Neural cell (in vitro differentiated cells): ENCODE measurements around the gene ORC1. TPM values are rescaled to one million over a fixed set of nuclear protein-coding genes. Genes with fewer than 3 reads are reported as not detected.

Experiments
- H2AFZ ChIP-seq: fragments of 200-600, 300-800 bp; sonication (generic), shearing (Covaris generic); 2 replicates; pipeline ENCODE4 v1.6.0; 2014; ENCODE audit warnings: low read depth, mild to moderate bottlenecking, antibody characterized with exemption, low read length, moderate library complexity
- H3F3A ChIP-seq: fragments of 200-600 bp; shearing (Covaris generic); 2 replicates; pipeline ENCODE4 v1.6.1; 2016; ENCODE audit warnings: mild to moderate bottlenecking, moderate library complexity, mixed read lengths, antibody characterized with exemption, low read length; ENCODE audit not compliant: insufficient read depth, poor library complexity, severe bottlenecking
- H3K27ac ChIP-seq: fragments of 200-600, 300-800 bp; sonication (generic), shearing (Covaris generic); 2 replicates; pipeline ENCODE4 v1.5.1; 2014; ENCODE audit warnings: mild to moderate bottlenecking, low read length, moderate library complexity
- H3K27me3 ChIP-seq: fragments of 300-800, 200-600 bp; sonication (generic), shearing (Covaris generic); 2 replicates; pipeline ENCODE4 v1.6.0; 2014; ENCODE audit warnings: mild to moderate bottlenecking, low read depth, low read length, moderate library complexity; ENCODE audit not compliant: insufficient read depth
- H3K36me3 ChIP-seq: fragments of 300-800, 200-600 bp; sonication (generic), shearing (Covaris generic); 2 replicates; pipeline ENCODE4 v1.5.1; 2014; ENCODE audit warnings: mild to moderate bottlenecking, antibody characterized with exemption, low read length, moderate library complexity; ENCODE audit not compliant: insufficient read depth
- H3K4me2 ChIP-seq: fragments of 300-800, 200-600 bp; sonication (generic), shearing (Covaris generic); 2 replicates; pipeline ENCODE4 v1.6.0; 2014; ENCODE audit warnings: mild to moderate bottlenecking, low read length
- H3K4me3 ChIP-seq: fragments of 300-800, 200-600 bp; sonication (generic), shearing (Covaris generic); 2 replicates; pipeline ENCODE4 v1.5.1; 2014; ENCODE audit warnings: mild to moderate bottlenecking, low read length, moderate library complexity
- H3K79me2 ChIP-seq: fragments of 200-600 bp; shearing (Covaris generic); replicated peaks from 2 replicates; pipeline ENCODE4 v1.6.0; 2014; ENCODE audit warnings: mild to moderate bottlenecking, low read length, moderate library complexity; ENCODE audit not compliant: insufficient read depth
- H3K9ac ChIP-seq: fragments of 300-800, 200-600 bp; sonication (generic), shearing (Covaris generic); 2 replicates; pipeline ENCODE4 v1.6.1; 2016; ENCODE audit warnings: mild to moderate bottlenecking, low read length, mixed read lengths
- H3K9me2 ChIP-seq: fragments of 200-600 bp; shearing (Covaris generic); 2 replicates; pipeline ENCODE4 v1.6.1; 2016; ENCODE audit warnings: mild to moderate bottlenecking, low read length, mixed read lengths; ENCODE audit not compliant: insufficient read depth
- H3K9me3 ChIP-seq: fragments of 200-600, 300-800 bp; sonication (generic), shearing (Covaris generic); 2 replicates; pipeline ENCODE4 v1.6.1; 2016; ENCODE audit warnings: mild to moderate bottlenecking, mixed run types, low read length, moderate library complexity, mixed read lengths
- H4K20me1 ChIP-seq: fragments of 200-600 bp; shearing (Covaris generic); 2 replicates; pipeline ENCODE4 v1.6.1; 2016; ENCODE audit warnings: mild to moderate bottlenecking, mixed run types; ENCODE audit not compliant: insufficient read depth
- CTCF ChIP-seq: fragments of 450-650 bp; IDR thresholded peaks from 2 replicates; pipeline ENCODE4 v1.5.1; 2014; ENCODE audit warnings: antibody characterized with exemption, mild to moderate bottlenecking, moderate library complexity; ENCODE audit not compliant: poor library complexity, severe bottlenecking
- EP300 ChIP-seq: fragments of 450-650 bp; conservative IDR thresholded peaks from 2 replicates; pipeline ENCODE4 v1.6.1; 2014; ENCODE audit warnings: antibody characterized with exemption, mild to moderate bottlenecking, moderate library complexity; ENCODE audit not compliant: poor library complexity, severe bottlenecking
- EZH2 ChIP-seq: fragments of 200-600, 300-800 bp; shearing (Covaris generic), sonication (generic); IDR thresholded peaks from 2 replicates; pipeline ENCODE4 v1.6.1; 2014; ENCODE audit warnings: antibody characterized with exemption, low read length, borderline replicate concordance, mild to moderate bottlenecking; ENCODE audit not compliant: insufficient read depth, poor library complexity, severe bottlenecking
- MXI1 ChIP-seq: fragments of 450-650 bp; conservative IDR thresholded peaks from 2 replicates; pipeline ENCODE4 v1.6.1; 2014; ENCODE audit warnings: antibody characterized with exemption, mild to moderate bottlenecking; ENCODE audit not compliant: poor library complexity, severe bottlenecking
- POLR2AphosphoS5 ChIP-seq: IDR thresholded peaks from 2 replicates; pipeline ENCODE4 v1.6.1; 2012
- RAD21 ChIP-seq: fragments of 450-650 bp; conservative IDR thresholded peaks from 2 replicates; pipeline ENCODE4 v1.6.1; 2014; ENCODE audit warnings: antibody characterized with exemption, mild to moderate bottlenecking, moderate library complexity
- REST ChIP-seq: IDR thresholded peaks from 2 replicates; pipeline ENCODE4 v1.6.1; 2012; ENCODE audit warnings: borderline replicate concordance
- SMC3 ChIP-seq: fragments of 450-650 bp; conservative IDR thresholded peaks from 2 replicates; pipeline ENCODE4 v1.6.1; 2014; ENCODE audit warnings: antibody characterized with exemption, mild to moderate bottlenecking, moderate library complexity; ENCODE audit not compliant: poor library complexity
- TAF1 ChIP-seq: IDR thresholded peaks from 2 replicates; pipeline ENCODE4 v1.6.1; 2012; ENCODE audit warnings: low read depth
- polyA plus RNA-seq: library from polyadenylated mRNA; depleted of rRNA; stranded (reverse); fragments of >200 nt; gene quantifications from 2 replicates; pipeline ENCODE4 v1.2.3, GENCODE V29; 2014

ORC1 gene
- polyA plus RNA-seq, 1 donor from 2014 or later, result 0.64 TPM

GRCh38 chr1:52328615-52329014 lies 75.6 kb downstream of the ORC1 start:
- no peaks in the 10 kb centered on the region for H4K20me1 ChIP-seq
- no peak overlapping the region for H2AFZ ChIP-seq
- no peaks in the 10 kb centered on the region for H3K9me2 ChIP-seq
- H3K36me3 ChIP-seq, result no peaks in the 10 kb centered on the region
- no peaks in the 10 kb centered on the region for H3K79me2 ChIP-seq
- no peak overlapping the region for H3K4me3 ChIP-seq
- no peak for TF ChIP-seq CTCF
- TF ChIP-seq EP300, result no peak
- no peak for TF ChIP-seq TAF1
- TF ChIP-seq POLR2AphosphoS5, result no peak
- TF ChIP-seq REST, result no peak
- no peak for TF ChIP-seq MXI1
- TF ChIP-seq SMC3, result no peak
- no peak for TF ChIP-seq RAD21
- no peak for TF ChIP-seq EZH2
- no peaks in the 10 kb centered on the region for H3F3A ChIP-seq
- no peak overlapping the region for H3K9ac ChIP-seq
- no peaks in the 10 kb centered on the region for H3K9me3 ChIP-seq
- H3K4me2 ChIP-seq, result no peak overlapping the region
- H3K27ac ChIP-seq, result no peak overlapping the region
- H3K27me3 ChIP-seq, result no peaks in the 10 kb centered on the region

GRCh38 chr1:52325786-52326185 lies 78.4 kb downstream of the ORC1 start:
- Histone ChIP-seq H3K27me3 (no peaks in the 10 kb centered on the region), H3F3A (no peaks in the 10 kb centered on the region), H3K9me2 (no peaks in the 10 kb centered on the region), H3K79me2 (no peaks in the 10 kb centered on the region), H3K4me2 (no peak overlapping the region), H4K20me1 (no peaks in the 10 kb centered on the region), H3K9me3 (no peaks in the 10 kb centered on the region), H3K36me3 (no peaks in the 10 kb centered on the region), H3K27ac (no peak overlapping the region), H3K4me3 (no peak overlapping the region), H2AFZ (no peak overlapping the region), H3K9ac (no peak overlapping the region)
- no peak for TF ChIP-seq REST
- TF ChIP-seq SMC3, result no peak
- no peak for TF ChIP-seq RAD21
- no peak for TF ChIP-seq EP300
- no peak for TF ChIP-seq MXI1
- no peak for TF ChIP-seq POLR2AphosphoS5
- TF ChIP-seq CTCF, result no peak
- no peak for TF ChIP-seq EZH2
- TF ChIP-seq TAF1, result no peak
